Measurements from ENCODE around the gene POGLUT2.

Gene POGLUT2

GRCh38 chr13:102758842-102759241, 39.9 kb downstream of the POGLUT2 start:
- no peak for TF ChIP-seq CTCF (IDR thresholded peaks at IDR 0.05; ENCODE audit: low read depth, low read length, missing control alignments)
- no peak for DNase-seq (ENCODE audit: low read depth)
- no peak overlapping the region for H3K4me3 ChIP-seq (ENCODE audit: low read depth, low read length)
- in situ Hi-C loops (cut with HindIII; ENCODE audit: low sequenced_read_pairs): no loop called here

GRCh38 chr13:102757006-102757405, 41.8 kb downstream of the POGLUT2 start:
- in situ Hi-C loops (cut with HindIII; ENCODE audit: low sequenced_read_pairs): no loop called here
- no peak for DNase-seq (ENCODE audit: low read depth)
- TF ChIP-seq CTCF (IDR thresholded peaks at IDR 0.05; ENCODE audit: low read depth, low read length, missing control alignments): no peak

GRCh38 chr13:102751886-102752285, 46.9 kb downstream of the POGLUT2 start:
- no peak for DNase-seq (ENCODE audit: low read depth)
- in situ Hi-C loops (cut with HindIII; ENCODE audit: low sequenced_read_pairs): no loop called here
- TF ChIP-seq CTCF (IDR thresholded peaks at IDR 0.05; ENCODE audit: low read depth, low read length, missing control alignments): no peak
- H3K4me3 ChIP-seq (ENCODE audit: low read depth, low read length): no peak overlapping the region

More at GRCh38 chr13:102757006-102757405, 41.8 kb downstream of the POGLUT2 start:
- H3K4me3 ChIP-seq (ENCODE audit: low read depth, low read length): no peak overlapping the region

GRCh38 chr13:102742506-102742905, 56.3 kb downstream of the POGLUT2 start:
- in situ Hi-C loops (cut with HindIII; ENCODE audit: low sequenced_read_pairs): no loop called here
- no peak overlapping the region for H3K4me3 ChIP-seq (ENCODE audit: low read depth, low read length)
- TF ChIP-seq CTCF (IDR thresholded peaks at IDR 0.05; ENCODE audit: low read depth, low read length, missing control alignments): no peak
- no peak for DNase-seq (ENCODE audit: low read depth)

GRCh38 chr13:102742101-102742500, 56.7 kb downstream of the POGLUT2 start:
- in situ Hi-C loops (cut with HindIII; ENCODE audit: low sequenced_read_pairs): no loop called here

More at GRCh38 chr13:102742101-102742500, 56.7 kb downstream of the POGLUT2 start:
- no peak for DNase-seq (ENCODE audit: low read depth)
- no peak overlapping the region for H3K4me3 ChIP-seq (ENCODE audit: low read depth, low read length)
- TF ChIP-seq CTCF (IDR thresholded peaks at IDR 0.05; ENCODE audit: low read depth, low read length, missing control alignments): no peak

All from astrocyte of the cerebellum (primary cell).